IPS DF 4.7 (cell line): Measurements from ENCODE around the gene ZNF654.
"Not testable (repeated sequence)": the region's sequence is repeated elsewhere in the genome, so short reads cannot be mapped to it uniquely, and the experiment has no call there.

ENCODE experiments used
- DNase-seq: peaks from one replicate; pipeline ENCODE4 v3.0.0-alpha.2; 2013; ENCODE audit warnings: low spot score; ENCODE audit errors: extremely low read depth

ZNF654 gene

GRCh38 chr3:88137836-88138235 is 78.8 kb downstream of the ZNF654 start:
- no peak for DNase-seq

DNA sequence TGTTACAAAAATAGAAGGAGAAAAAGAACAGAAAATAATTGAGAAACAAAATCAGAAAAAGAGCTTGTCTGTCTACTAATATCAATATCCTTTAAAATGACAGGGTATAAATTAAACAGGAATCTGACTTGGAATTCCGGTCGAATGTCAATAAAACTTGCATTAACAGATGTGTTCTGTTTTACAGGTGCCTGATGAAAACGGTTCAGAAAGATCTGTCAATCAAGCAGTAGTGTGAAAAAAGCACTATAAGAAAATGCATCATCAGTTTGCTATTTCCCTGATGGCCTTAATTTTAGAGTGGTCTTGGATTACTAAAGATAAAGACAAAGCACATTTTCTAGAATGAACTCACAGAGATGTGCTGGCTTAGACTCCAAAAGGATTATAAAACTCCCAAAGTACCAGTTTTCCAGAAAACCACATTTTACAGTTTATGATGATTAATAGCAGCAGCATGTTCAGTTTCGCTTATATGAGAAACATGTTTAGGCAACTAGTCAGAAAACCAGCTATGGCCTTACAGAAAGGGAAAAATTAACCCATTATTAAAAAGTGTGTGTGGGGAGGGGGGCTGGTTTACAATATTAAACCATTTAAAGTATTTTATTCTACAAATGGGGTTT is 82.5 kb downstream of the ZNF654 start:
- no peak for DNase-seq

DNA sequence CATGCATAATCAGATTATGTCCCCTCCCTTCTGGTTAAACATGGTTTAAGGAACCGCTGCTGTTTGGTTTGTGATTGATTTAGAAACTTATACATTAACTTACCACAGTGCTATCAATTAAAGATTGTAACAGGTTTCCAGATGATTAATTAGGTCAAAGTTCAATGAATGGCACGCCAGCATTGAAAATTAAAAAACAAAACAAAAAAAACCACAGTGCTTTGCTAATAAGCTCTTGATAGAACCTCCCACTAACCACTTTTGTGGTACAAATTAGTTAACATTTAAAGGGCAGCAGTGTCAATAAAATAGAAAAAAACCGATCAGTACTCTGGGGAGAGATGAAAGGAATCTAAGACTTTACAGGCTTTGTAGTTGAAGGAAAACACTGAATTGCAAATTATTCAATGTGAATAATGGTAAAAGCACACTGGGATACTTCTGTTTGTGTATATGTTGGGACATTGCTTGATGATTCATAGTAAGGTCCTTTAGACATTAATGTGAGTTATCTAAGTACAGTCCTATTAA is 83.1 kb downstream of the ZNF654 start:
- no peak for DNase-seq

- DNase-seq: no peak
Measured at GRCh38 chr3:88147261-88147660, 88.2 kb downstream of the ZNF654 start.

DNA sequence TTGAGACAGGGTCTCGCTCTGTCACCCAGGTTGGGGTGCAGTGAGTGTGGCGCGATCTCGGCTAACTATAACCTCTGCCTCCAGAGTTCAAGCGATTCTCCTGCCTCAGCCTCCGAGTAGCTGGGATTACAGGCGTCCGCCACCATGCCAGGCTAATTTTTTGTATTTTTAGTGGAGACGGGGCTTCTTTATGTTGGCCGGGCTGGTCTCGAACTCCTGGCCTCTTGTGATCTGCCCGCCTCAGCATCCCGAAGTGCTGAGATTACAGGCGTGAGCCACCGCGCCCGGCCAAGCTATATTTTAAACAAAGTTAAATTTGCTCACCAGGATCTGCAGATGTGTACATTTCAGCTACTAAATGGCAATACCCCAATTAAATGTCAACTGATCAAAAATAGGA is 89.6 kb downstream of the ZNF654 start:
- no peak for DNase-seq

GRCh38 chr3:88149101-88149508 is 90.0 kb downstream of the ZNF654 start:
- DNase-seq: no peak

- peak; percentile 62 for DNase-seq
Measured at GRCh38 chr3:88149509-88150362, 90.7 kb downstream of the ZNF654 start, which contains the start of gene C3orf38. TSS of gene C3orf38 (plus strand) at chr3:88149959. CDS start at chr3:88150053, 94 bp downstream.

DNA sequence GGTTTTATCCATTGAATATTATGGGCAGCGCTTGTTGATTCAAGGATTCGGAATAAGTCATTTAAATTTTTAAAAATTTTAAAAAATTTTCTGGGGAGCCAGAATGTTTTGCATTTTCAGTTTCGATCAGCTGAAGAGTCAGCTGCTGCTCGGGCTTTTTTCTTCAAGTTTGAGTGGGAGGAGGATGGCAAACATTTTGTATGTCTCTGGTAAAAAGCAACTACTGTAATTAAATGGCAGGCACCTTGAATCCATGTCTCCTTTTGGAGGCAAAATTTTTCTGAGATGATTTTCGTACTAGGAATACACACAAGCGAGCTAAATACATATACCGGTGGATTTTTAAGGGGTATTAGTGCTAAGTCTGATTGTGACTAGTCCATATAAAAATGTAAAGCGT is 91.3 kb downstream of the ZNF654 start:
- DNase-seq: no peak

- no peak for DNase-seq
Measured at GRCh38 chr3:88150806-88151205, 91.8 kb downstream of the ZNF654 start.

GRCh38 chr3:88151358-88151757 is 92.3 kb downstream of the ZNF654 start:
- DNase-seq: no peak

GRCh38 chr3:88152841-88153240 is 93.8 kb downstream of the ZNF654 start:
- DNase-seq: no peak

GRCh38 chr3:88166419-88166971 is 107.4 kb downstream of the ZNF654 start:
- no peak for DNase-seq

GRCh38 chr3:88167173-88167572 is 108.1 kb downstream of the ZNF654 start:
- no peak for DNase-seq

DNA sequence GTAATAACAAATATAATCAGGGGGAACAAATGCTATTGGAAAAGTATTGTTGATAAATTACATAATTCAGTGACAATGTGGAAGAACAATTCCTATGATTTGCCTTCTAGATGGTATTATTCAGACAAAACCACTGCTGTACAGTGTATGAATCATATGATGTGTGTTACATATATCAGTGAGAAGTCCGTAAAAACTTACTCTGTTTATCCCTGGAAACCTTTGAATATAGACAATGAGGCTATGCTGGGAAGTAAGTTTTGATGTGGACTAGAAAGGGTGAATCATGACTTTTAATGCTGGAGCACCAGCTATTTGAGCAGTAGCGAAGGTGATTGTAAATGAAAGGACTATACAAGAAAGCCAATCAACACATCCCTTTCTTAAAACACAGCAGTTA is 108.6 kb downstream of the ZNF654 start:
- no peak for DNase-seq

DNA sequence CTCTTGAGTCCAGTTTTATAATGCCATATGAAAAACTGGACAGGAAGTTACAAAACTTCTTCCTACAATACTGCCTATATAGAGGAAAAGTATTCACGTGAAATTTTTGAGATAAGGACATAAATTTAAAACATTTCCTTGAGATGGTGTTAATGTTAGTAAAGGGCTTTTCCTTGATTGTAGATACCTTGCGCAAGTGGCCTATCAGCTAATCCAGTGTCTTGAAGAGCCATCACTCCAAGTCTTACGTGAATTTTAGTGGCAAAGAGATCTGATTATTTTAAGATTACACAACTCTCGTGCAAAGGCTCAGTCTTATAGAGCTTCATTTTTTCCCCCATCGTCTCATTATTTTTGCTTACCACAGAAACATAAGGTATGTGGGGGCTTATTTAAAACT is 109.1 kb downstream of the ZNF654 start:
- no peak for DNase-seq

- no peak for DNase-seq
Measured at GRCh38 chr3:88180398-88180999, 121.4 kb downstream of the ZNF654 start.

GRCh38 chr3:88182165-88182918 is 123.3 kb downstream of the ZNF654 start:
- DNase-seq: not testable (repeated sequence)

- DNase-seq: no peak
Measured at GRCh38 chr3:88188436-88188835, 129.4 kb downstream of the ZNF654 start.

DNA sequence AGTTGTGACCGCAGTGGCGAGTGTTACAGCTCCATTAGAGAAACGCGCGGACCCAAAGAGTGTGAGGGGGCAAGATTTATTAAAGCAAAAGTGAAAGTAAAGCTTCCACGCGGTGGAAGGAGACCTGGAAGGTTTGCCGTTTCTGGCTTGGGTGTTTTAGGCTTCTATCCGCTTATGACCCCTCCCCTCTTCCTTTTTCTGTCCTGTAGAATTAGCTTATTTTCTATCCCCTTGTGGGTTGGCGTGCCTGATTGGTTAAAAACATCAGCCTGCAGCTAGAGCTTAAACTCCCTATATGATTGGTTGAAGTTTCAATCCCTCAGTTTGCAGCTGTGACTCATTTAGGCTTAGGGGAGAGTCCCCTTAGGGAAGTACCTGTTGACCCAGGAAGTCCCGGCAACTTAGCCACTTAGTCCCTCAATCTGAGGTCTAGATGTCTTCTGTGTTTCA is 130.3 kb downstream of the ZNF654 start:
- DNase-seq: no peak

DNA sequence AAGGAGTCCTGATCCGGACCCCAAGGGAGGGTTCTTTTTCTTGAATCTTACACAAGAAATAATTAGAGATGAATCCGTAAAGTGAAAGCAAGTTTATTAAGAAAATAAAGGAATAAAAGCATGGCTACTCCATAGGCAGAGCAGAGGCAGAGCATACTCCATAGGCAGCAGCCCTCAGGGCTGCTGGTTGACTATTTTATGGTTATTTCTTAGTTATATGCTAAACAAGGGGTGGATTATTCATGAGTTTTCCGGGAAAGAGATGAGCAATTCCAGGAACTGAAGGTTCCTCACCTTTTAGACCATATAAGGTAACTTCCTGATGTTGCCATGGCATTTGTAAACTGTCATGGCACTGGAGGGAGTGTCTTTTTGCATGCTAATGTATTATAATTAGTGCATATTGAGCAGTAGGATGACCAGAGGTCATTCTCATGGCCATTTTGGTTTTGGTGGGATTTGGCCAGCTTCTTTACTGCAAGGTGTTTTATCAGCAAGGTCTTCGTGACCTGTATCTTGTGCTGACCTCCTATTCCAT is 132.9 kb downstream of the ZNF654 start:
- no peak for DNase-seq

- no peak for DNase-seq
Measured at GRCh38 chr3:88192631-88193030, 133.6 kb downstream of the ZNF654 start.
